ENCODE measurements around the gene SSBP4.
A peak's percentile ranks its signal among the peaks of the same experiment; 100 is the strongest.

Gene SSBP4

DNA sequence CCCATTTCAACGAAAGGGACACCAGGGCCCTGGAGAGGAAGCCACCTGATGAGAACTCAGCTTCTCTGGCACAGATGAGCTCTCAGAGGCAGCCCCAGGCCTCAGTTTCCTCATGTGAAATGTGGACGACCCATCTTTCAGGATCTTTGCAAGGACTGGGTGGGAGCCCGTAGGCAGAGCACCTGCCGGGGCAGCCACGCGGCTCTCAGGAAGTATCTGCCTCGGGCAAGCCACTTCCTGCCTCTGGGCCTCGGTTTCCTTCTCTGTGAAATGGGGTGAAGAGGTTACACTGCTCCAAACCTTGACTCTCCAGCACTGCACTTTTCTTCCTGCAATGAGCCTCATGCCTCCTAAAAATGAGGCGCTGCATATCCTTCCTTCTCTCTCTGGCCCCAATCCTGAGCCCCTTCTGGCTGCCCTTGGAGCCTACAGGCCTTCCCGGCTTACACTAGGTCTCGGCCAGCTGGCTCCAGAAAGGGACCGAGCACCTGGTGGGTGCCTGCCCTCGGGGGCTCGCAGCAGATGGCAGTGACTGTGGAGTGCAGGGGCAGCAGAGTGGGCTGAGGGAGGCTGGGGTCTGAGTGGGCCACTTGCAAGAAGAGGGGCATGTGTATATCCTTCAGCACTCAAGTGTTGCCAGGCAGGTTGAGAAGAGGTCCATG, 3.5 kb downstream of the SSBP4 start:
- peak; percentile 42 for DNase-seq

DNA sequence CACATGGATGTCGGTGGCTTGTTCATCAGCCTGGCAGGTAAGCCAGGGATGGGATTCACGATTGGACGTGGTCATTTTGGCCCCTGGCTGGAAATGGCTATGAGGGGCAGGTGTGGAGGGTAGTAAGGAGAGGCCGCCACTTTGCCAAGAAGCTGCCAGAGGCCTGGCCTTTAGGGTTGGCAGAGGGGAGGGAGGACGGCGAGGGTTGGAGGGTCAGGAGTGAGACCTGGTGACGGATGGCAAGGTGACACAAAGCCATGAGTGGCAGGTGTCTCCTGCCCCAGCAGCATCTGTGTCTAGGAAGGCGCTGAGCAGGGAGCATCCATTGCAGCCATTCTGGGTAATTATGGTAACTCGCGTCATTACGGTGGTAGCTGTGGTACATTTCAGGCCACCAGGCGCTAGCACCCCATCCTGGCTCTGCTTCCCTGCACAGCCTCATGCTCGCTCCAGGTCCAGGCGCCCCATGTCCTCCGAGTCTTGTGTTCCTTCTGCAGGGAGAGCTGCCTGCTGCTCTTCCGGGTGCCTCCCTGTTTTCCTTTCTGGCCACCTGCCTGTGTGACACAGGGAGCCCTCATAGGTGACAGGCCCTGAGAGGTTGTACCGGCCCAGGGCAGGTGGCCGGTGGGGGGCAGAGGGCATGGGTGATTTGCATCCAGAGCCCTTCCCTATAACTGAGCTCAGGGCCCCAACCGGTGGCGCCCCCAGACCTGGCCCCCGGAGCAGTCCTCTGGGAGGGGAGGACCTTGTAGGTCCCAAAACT, 4.2 kb downstream of the SSBP4 start:
- DNase-seq: no peak

DNA sequence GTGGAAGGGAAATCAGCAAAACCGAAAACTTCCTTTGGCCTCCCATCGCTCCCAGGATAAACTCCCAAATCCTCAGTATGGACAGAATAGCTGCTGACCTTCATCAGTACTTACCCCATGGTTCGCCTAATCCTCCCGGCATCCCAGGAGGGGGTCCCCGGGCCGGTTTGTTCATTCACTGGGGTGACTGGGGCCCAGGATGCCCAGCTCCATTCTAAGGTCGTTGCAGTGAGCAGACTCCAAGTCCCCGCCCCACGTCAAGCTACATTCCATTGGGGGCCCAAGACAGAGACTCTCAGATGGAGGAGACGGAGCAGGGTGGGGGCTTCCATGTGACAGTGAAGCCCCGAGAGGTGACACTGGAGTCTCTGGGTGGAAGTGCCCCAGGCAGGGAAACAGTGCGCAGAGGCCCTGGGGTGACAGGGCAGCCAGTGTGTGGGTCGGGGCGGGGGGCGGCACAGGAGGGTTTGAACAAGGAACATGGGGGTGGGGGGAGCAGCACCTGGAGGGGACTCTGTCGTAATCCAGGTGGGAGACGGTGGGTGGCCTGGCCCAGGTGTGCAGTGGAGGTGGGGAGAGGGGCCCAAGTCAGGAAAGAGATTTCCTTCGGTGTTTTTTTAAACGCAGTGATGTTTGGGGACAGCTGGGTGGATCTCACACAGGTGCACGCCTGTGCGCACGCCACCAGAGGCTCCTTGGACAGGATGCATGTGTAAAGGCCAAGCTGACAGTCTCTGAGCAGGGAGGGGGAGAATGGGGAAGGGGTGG, 5.1 kb downstream of the SSBP4 start:
- no peak for DNase-seq

DNA sequence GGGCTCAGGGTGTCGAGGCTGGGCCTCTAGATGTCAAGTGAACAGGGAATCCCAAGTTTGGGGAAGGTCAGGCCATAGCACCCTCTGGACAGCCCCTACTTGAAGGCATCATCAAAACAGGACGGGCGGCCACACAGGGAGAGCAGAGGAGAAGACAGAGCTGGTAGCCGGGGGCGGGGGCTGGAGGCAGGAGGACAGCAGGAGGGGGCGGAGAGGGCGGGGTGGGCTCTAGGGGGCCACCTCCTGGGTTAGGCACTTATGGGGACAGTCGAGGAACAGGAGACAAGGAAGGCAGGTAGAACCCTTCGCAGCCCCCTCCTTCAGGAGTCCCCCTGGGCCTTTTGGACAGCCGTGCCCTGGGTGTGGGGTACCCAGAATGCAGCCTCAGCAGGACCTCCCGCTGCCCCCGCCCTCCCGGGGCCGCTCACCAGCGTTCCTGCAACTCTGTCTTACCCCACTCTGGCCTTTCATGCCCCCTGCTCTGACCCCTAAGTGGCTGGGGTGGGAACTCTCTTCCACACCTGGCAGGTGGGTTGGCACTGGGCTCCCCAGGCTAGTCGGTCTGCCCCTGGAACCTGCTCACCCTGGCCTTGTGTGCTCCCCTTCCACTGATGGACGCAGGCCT, 5.8 kb downstream of the SSBP4 start:
- no peak for DNase-seq

DNA sequence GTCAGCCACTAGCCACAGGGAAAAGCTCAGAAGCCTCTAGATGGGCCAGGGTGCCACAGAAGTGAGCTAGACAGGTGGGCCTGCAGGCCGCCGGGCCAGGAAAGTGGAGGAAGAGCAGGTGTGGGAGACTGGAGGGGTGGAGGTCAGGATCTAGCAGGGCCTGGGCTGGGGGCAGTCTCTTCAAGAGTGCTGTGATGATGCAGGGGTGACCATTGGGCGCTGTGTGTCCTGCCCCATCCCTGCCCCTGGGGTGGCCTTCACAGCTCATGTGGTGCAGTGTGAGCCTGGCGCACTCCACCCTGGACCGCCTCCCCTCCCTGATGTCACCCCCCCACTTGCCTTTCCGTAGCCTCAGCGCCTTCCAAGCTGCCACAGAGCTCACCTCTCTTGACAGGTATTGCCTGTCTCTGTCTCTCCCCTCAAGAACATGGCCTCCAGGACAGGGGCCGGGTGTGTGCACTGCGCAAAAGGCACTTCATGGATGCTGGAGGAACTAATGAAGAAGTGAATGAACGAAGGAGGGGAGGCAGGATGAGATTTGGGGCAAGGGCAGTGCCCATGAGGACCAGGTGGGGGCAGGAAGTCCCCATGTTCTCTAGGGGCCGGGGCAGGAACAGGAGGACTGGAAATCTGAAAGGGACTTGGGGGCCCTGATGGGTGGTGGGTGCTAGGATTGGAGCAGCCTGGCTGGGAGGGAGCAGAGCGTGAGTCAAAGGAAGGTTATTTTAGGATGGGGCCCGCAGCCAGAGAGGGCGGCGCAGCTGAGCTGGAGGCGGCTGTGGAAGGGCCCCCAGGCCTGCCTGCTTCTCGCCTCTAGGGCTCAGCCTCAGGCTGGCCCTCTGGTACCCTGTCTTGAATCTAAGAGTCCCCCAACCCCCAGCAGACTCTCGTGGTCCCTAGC, 6.6 kb downstream of the SSBP4 start:
- DNase-seq: no peak

DNA sequence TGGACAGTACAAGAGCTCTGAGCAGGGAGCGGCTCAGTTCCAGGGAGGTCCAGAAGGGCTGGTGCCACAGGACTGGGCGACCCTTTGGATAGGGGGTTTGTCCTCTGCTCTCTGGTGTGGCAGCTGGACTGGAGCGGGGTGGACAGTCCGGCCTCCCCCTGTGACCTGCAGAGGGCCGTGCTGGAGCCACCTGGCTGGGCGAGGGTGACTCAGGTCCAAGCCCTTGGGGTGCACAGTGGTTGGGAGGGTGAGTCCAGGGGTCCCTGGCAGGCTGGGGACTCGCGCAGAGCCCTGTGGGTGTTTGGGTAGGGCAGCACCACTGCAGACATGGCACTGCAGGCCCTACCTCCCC, 7.2 kb downstream of the SSBP4 start:
- no peak for DNase-seq

DNA sequence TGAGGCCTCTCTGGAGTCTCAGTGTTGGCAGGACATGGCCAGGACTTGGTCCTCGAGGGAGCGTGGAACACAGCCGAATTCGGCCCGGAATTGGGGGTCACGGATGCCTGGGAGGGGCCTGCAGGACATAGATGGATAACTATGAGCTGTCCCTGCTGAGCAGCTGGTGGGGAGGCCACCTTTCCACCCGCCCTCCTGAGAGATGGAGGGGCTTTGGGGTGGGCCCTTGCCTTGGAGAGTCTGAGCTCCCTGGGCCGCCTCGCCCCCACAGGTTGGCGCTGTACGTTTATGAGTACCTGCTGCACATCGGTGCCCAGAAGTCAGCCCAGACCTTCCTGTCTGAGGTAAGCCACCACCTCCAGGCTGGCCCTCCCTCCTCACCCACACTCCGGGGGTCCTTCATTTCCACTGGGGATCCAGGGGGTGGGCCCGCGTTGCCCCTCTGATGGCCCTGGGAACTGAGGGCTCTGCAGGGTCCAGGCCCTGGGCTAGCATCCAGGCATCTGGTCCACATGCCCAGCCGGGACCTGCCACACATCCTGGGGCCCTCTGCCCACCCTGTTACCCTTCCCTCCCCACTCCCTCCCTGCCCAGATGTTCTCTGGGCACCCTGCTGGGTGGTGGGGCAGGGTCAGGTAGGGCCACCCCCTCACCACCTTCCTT, 8.0 kb downstream of the SSBP4 start:
- DNase-seq: no peak

DNA sequence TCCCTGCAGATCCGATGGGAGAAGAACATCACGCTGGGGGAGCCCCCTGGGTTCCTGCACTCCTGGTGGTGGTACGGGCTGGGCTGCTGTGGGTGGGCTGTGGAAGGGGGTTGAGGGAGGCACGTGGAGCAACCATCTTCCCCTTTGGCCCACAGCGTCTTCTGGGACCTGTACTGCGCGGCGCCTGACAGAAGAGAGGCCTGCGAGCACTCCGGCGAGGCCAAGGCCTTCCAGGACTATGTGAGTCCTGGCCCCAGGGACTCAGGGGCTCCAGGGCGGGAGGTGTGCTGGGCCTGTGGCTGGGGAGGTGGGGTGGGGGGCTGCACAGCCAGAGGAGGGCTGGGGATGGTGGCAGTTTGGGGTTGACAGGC, 8.5 kb downstream of the SSBP4 start:
- no peak for DNase-seq

DNA sequence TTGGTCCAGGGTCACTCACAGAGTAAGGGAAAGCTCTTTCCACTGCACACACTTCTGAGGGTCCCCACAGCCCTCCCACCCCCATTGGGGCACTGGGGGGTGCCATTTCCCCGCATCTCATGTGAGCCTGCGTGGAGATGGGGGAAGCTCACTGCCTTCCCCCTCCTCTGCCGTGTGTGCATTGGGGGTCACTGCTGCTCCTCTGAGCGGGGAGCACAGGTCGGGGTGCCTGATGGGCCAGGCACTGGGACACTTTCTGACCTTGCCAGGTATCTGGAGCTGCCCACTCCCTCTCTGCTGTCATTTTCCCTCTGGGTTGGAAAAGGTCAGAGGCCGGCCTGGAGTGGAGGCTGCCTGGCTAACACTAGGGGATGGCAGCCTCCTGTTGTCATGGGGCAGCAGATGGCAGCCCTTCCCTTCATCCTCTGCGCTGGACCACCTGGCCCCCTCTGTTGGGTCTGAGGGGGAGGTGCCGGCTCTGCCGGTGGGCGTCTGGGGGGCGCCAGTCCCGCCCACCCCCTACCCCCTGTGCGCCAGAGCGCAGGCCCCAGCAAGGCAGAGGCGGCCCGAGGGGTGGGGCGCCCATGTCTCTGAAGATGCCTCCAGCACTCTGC, 9.1 kb downstream of the SSBP4 start:
- DNase-seq: no peak

DNA sequence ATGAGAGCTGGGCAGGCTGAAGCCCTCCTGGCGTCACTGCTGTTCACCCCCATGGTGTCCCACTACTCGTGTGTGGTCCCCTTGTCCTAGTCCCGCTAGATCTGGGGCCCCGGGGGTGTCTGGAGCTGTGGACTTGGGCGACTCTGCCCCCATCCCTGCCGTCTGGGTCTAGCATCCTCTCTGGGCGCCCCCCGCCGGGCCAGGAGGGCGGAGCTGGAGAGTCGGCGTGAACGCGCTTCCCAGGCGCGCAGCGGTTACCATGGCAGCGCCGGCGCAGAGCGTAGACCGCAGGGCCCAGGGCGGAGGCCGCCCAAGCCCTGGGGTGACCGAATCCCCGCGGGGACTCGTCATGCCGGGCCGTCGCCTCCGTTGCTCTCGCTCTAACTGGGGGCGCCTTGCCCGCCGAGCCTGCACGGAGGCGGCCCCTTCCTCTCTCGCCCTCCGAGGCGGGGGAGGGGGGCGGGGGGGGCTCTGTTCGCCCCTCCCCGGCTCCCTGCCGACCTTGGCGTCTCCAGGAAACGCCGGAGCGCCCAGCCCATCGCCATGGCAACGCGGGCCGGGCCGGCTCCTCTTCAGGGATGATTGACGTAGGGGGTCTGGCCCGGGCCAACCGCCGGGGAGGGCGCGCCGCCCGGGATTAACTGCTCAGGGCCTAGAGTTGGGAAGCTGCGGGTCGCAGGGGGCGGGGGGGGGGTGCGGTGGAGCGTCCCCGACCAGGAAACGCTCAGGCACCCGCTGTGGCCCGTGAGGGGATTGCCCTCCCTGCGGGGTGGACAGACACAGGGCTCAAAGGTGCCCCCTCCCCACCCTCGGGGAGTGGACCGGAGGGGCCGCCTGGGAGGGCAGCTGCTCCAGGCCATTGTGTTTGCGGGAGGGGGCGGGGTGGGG, 9.8 kb downstream of the SSBP4 start:
- peak; percentile 84 for DNase-seq

DNA sequence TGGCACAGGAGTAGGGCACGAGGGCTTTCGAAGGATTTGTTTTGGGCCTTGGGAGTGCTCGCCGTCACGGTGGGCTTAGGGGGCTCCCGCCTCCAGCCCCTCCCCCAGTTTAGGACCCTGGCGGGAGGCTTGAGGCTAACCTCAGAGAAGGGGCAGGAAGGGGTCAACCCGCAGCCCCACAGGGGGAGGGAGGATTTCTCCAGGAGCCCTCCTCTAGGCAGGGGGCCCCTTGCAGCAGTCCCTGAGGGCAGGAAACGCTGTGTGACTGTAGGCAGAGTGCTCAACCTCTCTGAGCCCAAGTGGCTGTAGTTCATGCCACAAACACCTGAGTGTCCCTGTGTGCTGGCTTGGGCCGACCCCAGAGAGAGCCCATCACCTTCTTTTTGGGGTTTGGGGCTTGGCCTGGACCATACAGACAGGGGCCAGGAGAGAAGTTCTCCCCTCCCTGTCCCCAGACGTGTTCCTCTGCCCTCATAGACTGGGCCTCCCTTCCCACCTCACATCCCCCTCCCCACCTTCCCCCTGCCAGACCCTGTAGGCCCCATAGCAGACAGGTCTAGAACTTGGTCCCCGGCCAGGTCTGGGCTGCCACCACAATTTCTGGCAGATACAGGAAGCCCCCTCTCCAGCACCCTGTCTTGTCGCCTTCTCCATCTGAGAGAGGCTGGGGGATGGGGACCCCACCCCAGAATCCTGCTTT, 10.7 kb downstream of the SSBP4 start:
- no peak for DNase-seq

DNA sequence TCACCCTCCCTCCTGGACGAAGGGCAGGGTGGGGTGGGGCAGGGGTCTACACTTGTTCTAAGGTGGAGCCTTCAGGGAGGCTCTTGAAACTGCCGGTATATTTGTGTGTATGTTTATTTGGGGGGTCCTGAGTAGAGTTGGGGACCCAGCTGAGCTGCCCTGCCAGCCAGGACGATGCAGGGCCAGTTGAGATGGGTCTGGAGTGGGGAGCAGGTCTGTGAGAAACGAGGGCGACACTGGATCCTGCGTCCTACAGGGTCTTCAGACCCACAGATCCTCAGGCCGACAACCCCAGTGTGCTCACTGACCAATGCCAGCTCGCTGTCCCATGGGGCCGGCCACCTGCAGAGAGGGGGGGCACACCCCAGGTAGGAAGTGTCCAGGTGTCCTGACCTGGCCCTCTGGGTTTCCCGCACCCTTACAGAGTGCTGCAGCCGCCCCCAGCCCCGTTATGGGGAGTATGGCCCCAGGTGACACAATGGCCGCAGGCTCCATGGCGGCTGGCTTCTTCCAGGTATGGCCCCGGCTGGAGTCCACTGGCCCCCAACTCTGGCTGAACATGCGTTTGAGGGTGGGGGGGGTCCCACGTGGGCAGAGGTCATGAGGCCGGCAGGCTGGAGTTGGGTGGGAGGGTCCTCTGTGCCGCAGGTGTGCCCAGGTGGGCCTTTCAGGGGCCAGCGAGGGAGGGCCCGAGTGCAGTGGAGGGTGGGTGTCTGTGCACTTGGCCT, 11.4 kb downstream of the SSBP4 start:
- no peak for DNase-seq

DNA sequence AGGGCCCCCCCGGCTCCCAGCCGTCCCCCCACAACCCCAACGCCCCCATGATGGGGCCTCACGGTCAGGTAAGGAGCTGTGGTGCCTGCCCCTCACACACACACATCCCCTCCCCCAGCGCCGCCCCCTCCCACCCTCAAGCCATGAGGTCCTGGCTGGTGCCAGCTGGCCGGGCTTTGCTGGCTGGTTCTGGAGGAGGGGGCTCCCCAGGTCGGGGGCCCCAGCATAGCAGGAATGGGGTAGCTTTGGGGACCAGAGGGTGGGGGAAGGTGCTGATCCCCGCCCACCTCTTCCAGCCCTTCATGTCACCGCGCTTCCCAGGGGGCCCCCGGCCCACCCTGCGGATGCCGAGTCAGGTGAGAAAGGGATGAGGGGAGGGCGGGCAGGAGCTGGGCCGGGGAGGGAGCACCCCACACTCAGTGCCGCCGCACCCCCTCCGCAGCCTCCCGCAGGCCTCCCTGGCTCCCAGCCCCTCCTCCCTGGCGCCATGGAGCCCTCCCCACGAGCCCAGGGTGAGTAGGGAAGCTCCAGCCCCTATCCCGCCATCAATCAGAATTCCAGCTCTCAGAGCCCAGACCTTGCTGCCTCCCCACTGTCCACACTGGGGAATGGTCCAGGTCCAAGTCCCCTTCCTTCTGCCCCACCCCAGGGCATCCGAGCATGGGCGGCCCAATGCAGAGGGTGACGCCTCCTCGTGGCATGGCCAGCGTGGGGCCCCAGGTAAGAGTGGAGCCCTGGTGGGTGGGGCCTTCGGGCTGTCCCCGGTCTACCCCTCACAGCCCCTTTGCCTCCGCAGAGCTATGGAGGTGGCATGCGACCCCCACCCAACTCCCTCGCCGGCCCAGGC, 12.4 kb downstream of the SSBP4 start:
- no peak for DNase-seq

DNA sequence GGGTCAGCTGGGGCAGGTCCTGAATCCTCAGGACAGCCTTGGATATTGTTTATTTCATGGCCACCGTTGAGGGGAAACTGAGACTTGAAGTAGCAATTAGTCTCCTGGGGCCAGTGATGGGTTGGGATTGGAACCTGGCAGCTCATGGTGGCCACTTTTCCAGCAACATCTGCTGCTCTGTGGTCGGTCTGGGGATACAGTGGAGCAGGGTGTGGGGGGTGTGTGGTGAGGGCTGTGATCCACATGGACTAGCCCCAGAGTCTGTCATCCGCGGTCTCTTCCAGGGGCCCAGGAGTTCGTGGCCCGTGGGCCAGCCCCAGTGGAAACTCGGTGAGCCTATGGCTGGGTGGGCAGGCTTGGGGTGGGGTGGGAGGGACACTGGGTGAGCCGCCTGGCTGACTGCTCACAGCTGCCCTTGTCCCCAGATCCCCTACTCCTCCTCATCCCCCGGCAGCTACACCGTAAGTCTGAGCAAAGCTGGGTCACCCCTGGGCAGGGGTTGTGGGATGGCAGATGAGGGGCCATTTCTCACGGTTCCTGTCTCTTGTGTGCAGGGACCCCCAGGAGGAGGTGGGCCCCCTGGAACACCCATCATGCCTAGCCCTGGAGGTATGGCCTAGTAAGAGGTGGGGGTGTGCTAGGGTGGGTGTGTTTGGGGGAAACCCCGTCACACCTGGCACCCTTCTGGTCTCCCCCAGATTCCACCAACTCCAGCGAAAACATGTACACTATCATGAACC, 13.2 kb downstream of the SSBP4 start:
- no peak for DNase-seq

DNA sequence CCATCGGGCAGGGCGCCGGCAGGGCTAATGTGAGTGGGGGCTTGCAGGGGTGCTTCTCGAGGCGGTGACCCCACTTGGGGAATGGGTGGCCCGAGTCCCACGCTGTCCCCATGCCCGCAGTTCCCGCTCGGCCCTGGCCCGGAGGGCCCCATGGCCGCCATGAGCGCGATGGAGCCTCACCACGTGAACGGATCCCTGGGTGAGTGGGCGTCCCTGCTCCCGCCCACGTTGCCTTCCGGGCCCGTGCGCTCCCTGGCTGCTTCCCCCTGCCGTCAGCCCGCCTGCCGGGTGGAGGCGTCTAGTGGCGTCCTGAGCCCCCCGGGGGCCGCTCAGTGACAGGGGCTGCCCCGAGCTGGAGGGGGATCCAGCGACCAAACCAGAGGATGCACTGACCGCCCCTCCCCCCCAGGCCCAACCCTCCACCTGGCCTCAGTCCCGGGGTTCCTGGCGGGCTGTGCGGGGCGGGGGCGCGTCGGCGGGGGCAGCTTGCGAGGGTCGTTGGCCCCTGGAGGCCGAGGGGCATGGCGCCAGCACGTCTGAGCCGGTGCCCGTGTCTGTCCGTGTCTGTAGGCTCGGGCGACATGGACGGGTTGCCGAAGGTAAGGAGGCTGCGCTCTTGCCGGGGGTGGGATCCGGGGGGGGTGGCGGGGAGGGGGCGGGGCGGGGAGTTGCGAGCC, 14.0 kb downstream of the SSBP4 start:
- DNase-seq: peak; percentile 46

DNA sequence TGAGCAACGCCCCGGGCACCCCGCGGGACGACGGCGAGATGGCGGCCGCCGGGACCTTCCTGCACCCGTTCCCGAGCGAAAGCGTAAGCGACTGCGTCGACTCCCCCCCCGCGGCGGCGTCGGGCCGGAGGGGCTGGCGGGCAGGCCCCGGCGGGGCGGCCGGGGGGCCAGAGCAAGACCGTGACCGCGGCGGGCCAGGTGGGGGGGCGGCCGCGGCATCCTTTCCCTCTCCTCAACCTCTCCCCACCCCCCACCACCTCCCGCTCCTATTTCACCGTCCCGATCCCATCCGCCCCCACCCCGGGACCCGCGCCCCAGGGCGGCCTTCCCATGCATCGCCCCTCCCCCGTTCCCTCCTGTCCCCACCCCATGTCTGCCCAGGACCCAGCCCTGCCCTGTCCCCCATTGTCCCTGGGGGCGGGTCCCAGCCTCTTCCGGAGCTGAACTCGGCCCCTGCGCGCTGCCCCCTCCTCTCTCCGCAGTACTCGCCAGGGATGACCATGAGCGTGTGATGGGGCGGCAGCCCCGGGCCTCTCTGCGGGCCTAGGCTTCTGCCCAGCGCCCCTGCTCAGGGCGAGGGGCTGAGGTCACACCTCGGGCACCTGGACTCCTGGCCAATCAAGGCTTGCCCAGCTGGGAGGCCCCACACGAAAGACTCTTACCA, 14.7 kb downstream of the SSBP4 start:
- DNase-seq: no peak

Data from activated gamma-delta T cell treated with Interleukin-2 at 50 U/mL for 16 hours (primary cell).